Measurements from ENCODE around the gene GSE1. TPM values are rescaled to one million over a fixed set of nuclear protein-coding genes. Genes with fewer than 3 reads are reported as not detected.
A peak's percentile ranks its signal among the peaks of the same experiment; 100 is the strongest.

Gene GSE1
- total RNA-seq, 1 donor = 23.1 TPM

- peak; percentile 60 for TF ChIP-seq CTCF (IDR thresholded peaks at IDR 0.05; ENCODE audit: insufficient read depth, low read length)
- H3K4me3 ChIP-seq (ENCODE audit: low read depth, low read length) = no peak overlapping the region
- peak; percentile 64 for DNase-seq (ENCODE audit: low read depth)
Measured at GRCh38 chr16:85717393-85718152, 104.5 kb downstream of the GSE1 start.

DNA sequence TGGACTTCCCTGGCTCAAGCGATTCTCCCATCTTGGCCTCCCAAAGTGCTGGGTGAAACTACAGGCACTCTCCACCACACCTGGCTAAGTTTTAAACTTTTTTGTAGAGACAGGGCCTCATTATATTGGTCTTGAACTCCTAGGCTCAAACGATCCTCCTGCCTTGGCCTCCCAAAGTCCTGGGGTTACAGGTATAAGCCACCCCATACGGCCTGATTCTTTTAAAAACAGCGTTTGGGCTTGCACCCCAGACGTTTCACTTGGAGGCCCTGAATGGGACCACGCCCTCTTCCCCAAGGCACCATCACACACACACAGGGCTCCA, 105.0 kb downstream of the GSE1 start:
- DNase-seq (ENCODE audit: low read depth) = no peak
- no peak for TF ChIP-seq CTCF (IDR thresholded peaks at IDR 0.05; ENCODE audit: insufficient read depth, low read length)
- no peak overlapping the region for H3K4me3 ChIP-seq (ENCODE audit: low read depth, low read length)

GRCh38 chr16:85718682-85719081, 105.6 kb downstream of the GSE1 start:
- peak; percentile 52 for TF ChIP-seq CTCF (IDR thresholded peaks at IDR 0.05; ENCODE audit: insufficient read depth, low read length)
- DNase-seq (ENCODE audit: low read depth) = no peak
- no peak overlapping the region for H3K4me3 ChIP-seq (ENCODE audit: low read depth, low read length)

DNA sequence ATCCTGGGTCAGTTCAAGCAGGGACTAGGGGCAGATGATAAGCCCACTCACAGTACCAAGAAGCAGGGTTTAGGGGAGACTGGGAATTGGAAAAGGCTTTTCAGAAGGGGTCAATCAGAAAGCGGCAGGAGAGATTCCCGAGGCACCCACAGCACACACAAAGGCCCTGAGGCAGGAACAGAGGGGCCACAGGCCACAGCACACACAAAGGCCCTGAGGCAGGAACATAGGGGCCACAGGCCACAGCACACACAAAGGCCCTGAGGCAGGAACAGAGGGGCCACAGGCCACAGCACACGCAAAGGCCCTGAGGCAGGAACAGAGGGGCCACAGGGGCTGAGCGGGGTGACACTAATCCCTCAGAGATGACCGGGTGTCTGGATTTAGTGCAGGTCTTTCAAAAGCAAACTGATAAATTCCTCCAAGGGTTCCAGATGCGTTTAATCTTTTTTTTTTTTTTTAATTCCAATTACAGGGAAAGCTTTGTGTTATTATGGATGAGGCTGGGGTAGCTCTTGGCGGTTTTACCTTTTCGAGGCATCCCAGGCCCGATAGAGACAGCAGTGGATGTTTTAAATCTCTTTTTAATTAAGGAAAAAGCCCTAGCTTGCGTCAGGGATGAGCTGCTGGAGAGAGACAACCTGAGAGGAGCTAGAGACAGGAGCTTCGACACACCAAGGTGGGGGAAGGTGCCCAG, 106.6 kb downstream of the GSE1 start:
- TF ChIP-seq CTCF (IDR thresholded peaks at IDR 0.05; ENCODE audit: insufficient read depth, low read length) = no peak

DNA sequence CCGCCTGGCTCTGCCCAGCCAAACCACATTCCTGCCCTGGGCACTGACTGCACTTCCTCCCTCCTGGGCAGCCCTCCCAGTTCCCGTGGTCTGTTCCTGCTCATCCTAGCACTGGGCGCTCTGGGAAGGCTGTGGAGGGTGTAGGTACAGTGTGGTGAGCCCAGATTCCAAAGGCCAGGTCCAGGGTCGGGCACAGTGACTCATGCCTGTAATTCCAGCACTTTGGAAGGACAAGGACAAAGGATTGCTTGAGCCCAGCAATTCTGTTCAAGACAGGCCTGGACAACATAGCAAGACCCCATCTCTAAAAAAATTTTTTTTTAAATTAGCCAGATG, 107.1 kb downstream of the GSE1 start:
- TF ChIP-seq CTCF (IDR thresholded peaks at IDR 0.05; ENCODE audit: insufficient read depth, low read length) = no peak
- DNase-seq (ENCODE audit: low read depth) = no peak

More for the DNA sequence above, 106.6 kb downstream of the GSE1 start:
- no peak overlapping the region for H3K4me3 ChIP-seq (ENCODE audit: low read depth, low read length)
- DNase-seq (ENCODE audit: low read depth) = no peak

GRCh38 chr16:85722128-85722893, 109.2 kb downstream of the GSE1 start:
- no peak for TF ChIP-seq CTCF (IDR thresholded peaks at IDR 0.05; ENCODE audit: insufficient read depth, low read length)
- DNase-seq (ENCODE audit: low read depth) = no peak
- no peak overlapping the region for H3K4me3 ChIP-seq (ENCODE audit: low read depth, low read length)

More for the DNA sequence above, 107.1 kb downstream of the GSE1 start:
- no peak overlapping the region for H3K4me3 ChIP-seq (ENCODE audit: low read depth, low read length)
